Endothelial cell (in vitro differentiated cells): ENCODE results near the gene PRPF4. TPM values are rescaled to one million over a fixed set of nuclear protein-coding genes. Genes with fewer than 3 reads are reported as not detected.

Experiments
- DNase-seq: peaks from one replicate; pipeline ENCODE4 v3.0.0; 2021; ENCODE audit warnings: low spot score
- H3K27ac Mint-ChIP-seq: one replicate; pipeline ENCODE4 v1.8.0; 2021; ENCODE audit warnings: mixed read lengths, inconsistent platforms; ENCODE audit not compliant: unreplicated experiment
- H3K27me3 Mint-ChIP-seq: one replicate; pipeline ENCODE4 v1.8.0; 2021; ENCODE audit warnings: mild to moderate bottlenecking, moderate library complexity, mixed read lengths, inconsistent platforms; ENCODE audit not compliant: unreplicated experiment
- H3K36me3 Mint-ChIP-seq: one replicate; pipeline ENCODE4 v1.8.0; 2021; ENCODE audit warnings: mild to moderate bottlenecking, low read depth, mixed read lengths, inconsistent platforms; ENCODE audit not compliant: unreplicated experiment
- H3K4me1 Mint-ChIP-seq: one replicate; pipeline ENCODE4 v1.8.0; 2021; ENCODE audit warnings: mild to moderate bottlenecking, mixed read lengths, inconsistent platforms; ENCODE audit not compliant: unreplicated experiment
- H3K4me3 Mint-ChIP-seq: one replicate; pipeline ENCODE4 v1.8.0; 2021; ENCODE audit warnings: mild to moderate bottlenecking, mixed read lengths, inconsistent platforms; ENCODE audit not compliant: unreplicated experiment
- H3K9me3 Mint-ChIP-seq: one replicate; pipeline ENCODE4 v1.8.0; 2021; ENCODE audit warnings: mixed read lengths, inconsistent platforms; ENCODE audit not compliant: unreplicated experiment
- total RNA-seq: library from RNA; stranded (reverse); fragmentation: NEBNext Ultra II Directional; extraction: Animal tissue kit (Norgen Biotek cat#: 25700); gene quantifications from one replicate; pipeline ENCODE4 v1.2.1, GENCODE V29; 2021; ENCODE audit not compliant: unreplicated experiment
- TF ChIP-seq, protein P1 (sequence below): fragments of 200-600 bp; sonication (generic); IDR thresholded peaks from one replicate; pipeline ENCODE4 v1.5.0; 2021; ENCODE audit warnings: antibody characterized with exemption; ENCODE audit not compliant: unreplicated experiment

PRPF4 gene
- total RNA-seq, 1 donor from 2014 or later: 20.5 TPM

GRCh38 chr9:113317777-113318176, 42.3 kb downstream of the PRPF4 start:
- H3K4me1 Mint-ChIP-seq: no peaks in the 10 kb centered on the region
- H3K9me3 Mint-ChIP-seq: no peaks in the 10 kb centered on the region
- TF ChIP-seq, protein P1, sequence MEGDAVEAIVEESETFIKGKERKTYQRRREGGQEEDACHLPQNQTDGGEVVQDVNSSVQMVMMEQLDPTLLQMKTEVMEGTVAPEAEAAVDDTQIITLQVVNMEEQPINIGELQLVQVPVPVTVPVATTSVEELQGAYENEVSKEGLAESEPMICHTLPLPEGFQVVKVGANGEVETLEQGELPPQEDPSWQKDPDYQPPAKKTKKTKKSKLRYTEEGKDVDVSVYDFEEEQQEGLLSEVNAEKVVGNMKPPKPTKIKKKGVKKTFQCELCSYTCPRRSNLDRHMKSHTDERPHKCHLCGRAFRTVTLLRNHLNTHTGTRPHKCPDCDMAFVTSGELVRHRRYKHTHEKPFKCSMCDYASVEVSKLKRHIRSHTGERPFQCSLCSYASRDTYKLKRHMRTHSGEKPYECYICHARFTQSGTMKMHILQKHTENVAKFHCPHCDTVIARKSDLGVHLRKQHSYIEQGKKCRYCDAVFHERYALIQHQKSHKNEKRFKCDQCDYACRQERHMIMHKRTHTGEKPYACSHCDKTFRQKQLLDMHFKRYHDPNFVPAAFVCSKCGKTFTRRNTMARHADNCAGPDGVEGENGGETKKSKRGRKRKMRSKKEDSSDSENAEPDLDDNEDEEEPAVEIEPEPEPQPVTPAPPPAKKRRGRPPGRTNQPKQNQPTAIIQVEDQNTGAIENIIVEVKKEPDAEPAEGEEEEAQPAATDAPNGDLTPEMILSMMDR: peak; percentile 12
- H3K27me3 Mint-ChIP-seq: no peaks in the 10 kb centered on the region
- H3K4me3 Mint-ChIP-seq: no peak overlapping the region
- DNase-seq: no peak
- H3K27ac Mint-ChIP-seq: no peak overlapping the region
- H3K36me3 Mint-ChIP-seq: no peaks in the 10 kb centered on the region

- no peak for DNase-seq
- H3K27ac Mint-ChIP-seq: no peak overlapping the region
- H3K9me3 Mint-ChIP-seq: no peaks in the 10 kb centered on the region
- peaks cover 6% of the 10 kb centered on the region for H3K4me1 Mint-ChIP-seq
- TF ChIP-seq, protein P1: no peak
- H3K4me3 Mint-ChIP-seq: no peak overlapping the region
- H3K27me3 Mint-ChIP-seq: no peaks in the 10 kb centered on the region
- no peaks in the 10 kb centered on the region for H3K36me3 Mint-ChIP-seq
Measured at GRCh38 chr9:113319054-113319453, 43.6 kb downstream of the PRPF4 start.

DNA sequence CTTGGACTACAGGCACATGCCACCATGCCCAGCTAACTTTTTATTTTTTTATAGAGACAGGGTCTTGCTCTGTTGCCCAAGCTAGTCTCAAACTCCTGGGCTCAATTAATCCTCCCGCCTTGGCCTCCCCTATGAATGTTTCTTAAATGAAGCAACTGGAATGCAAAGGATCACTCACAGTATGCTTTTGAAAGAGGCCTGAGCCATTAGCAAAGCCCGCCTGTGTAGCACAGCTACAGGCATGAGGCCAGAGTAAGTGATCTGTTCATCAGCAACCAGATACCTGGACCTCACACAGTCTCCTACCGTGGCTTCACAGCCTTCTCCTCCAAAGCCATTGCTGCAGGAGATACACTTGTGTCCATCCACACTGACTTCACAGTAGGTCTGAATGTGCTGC, 44.6 kb downstream of the PRPF4 start:
- Mint-ChIP-seq H3K27ac (no peak overlapping the region), H3K4me3 (no peak overlapping the region), H3K27me3 (no peaks in the 10 kb centered on the region), H3K36me3 (no peaks in the 10 kb centered on the region), H3K4me1 (peaks cover 7% of the 10 kb centered on the region), H3K9me3 (no peaks in the 10 kb centered on the region)
- TF ChIP-seq, protein P1: no peak
- DNase-seq: no peak

DNA sequence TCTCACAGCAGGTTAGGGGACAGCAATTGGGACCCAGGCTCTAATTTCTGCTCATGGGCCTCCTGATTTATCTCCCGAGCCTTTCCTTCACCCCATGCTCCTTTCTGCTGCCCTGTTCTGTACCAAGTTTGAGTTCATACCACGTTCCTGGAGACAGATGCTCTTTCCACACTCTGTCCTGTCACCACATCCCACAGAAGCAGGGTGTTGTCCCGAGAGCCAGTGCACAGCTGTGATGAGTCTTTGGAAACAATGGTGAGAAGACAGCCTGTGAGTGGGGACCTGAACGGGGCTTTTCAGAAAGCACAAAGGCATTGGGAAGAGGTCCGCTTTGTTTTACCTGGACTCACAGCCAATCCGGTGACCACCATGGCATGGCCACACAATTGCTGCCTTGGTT, 47.2 kb downstream of the PRPF4 start:
- H3K4me3 Mint-ChIP-seq: no peak overlapping the region
- no peaks in the 10 kb centered on the region for H3K36me3 Mint-ChIP-seq
- TF ChIP-seq, protein P1: no peak
- no peaks in the 10 kb centered on the region for H3K27me3 Mint-ChIP-seq
- peaks cover 7% of the 10 kb centered on the region for H3K4me1 Mint-ChIP-seq
- no peak overlapping the region for H3K27ac Mint-ChIP-seq
- no peaks in the 10 kb centered on the region for H3K9me3 Mint-ChIP-seq
- no peak for DNase-seq

DNA sequence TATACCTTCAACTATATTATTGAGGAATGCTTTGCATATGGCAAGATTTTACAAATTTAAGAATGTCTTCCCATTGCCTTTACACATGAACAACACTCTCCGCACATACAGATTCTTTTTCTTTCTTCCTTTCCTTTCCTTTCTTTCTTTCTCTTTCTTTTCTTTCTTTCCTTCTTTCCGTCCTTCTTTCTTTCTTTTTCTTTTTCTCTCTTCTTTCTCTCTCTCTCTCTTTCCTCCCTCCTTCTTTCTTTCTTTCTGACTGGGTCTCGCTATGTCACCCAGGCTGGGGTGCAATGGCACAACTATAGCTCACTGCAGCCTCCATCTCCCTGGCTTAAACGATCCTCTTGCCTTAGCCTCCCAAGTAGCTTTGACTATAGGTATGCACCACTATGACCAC, 50.8 kb downstream of the PRPF4 start:
- Mint-ChIP-seq H3K4me1 (peaks cover 15% of the 10 kb centered on the region), H3K4me3 (no peak overlapping the region), H3K27me3 (no peaks in the 10 kb centered on the region), H3K27ac (no peak overlapping the region), H3K9me3 (no peaks in the 10 kb centered on the region), H3K36me3 (no peaks in the 10 kb centered on the region)
- no peak for DNase-seq
- TF ChIP-seq, protein P1: no peak
